NCI-H1092 (cell line): ENCODE results near the gene BOD1L1.

Experiments used
- DNase-seq: peaks from one replicate; lab custom pipeline; 2025; lab: John Stamatoyannopoulos, UW

Gene BOD1L1

DNA sequence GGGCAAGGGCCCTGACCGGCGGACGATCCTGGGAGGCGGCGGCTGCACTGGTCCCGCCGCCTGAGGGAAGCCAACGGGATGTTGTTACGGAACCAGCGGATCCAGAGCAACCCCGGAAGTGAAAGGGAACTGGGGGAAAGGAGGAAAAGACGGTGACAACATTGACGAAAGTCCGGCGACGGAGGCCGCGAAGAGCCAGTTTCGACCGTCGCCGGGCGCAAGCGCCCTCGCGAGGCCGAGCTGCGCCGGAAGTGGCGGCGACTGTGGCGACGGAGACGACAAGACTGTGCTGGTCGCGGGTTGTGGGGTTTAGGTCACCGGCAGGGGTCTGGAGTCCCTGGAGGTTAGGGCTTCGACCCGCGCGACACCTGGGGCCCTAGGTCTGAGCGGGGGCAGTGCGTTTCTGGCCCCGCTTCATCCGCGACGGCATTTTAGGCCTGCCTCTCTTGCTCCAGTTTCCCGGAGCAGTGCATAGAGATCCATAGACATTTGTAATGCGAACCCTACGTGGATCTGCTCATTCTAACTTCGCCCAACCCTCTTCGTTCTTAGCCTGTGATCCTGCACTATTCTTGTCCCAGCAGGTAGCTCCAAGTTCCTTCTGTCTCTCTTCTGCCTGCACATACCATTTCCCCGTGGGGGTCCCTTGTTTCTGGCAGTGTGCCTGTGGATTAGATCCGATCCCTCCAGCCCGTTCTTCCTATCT lies at the start of gene BOD1L1:
Gene BOD1L1, minus strand, starts transcription at position 120 of the 706 bp plus-strand sequence. CDS start 138 bp downstream, outside the sequence.
- peak; percentile 80 for DNase-seq

DNA sequence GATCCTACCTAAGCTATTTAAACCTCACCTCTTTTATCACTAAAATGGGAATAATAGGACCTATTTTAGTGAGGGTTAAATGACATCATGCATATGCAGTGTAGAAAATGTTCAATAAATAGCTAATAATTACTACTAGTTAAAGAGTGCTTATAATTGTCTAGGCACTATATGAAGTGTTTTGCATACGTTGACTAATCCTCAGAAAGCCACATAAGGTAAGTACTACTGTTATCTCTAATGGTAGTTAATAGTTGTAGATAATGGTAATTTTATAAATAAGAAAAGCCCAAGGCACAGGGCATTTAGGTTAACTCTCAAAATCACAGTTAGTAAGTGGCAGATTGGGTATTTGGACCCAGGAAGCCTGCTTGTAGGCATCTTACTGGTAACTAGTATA lies 47.4 kb upstream of the BOD1L1 start:
- no peak for DNase-seq

DNA sequence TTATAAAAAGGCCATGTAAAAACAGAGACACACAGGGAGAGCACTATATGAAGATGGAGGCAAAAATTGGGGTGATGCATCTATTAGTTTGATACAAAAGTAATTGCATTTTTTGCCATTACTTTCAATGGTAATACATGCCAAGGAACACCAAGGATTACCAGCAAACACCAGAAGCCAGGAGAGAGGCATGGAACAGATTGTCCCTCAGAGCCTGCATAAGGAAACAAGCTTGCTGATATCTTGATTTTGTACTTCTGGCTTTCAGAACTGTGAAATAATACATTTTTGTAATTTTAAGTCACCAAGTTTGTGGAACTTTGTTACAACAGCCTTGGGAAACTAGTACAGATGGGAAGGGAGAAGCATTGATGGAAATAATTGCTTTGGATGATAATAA lies 45.6 kb upstream of the BOD1L1 start:
- no peak for DNase-seq

DNA sequence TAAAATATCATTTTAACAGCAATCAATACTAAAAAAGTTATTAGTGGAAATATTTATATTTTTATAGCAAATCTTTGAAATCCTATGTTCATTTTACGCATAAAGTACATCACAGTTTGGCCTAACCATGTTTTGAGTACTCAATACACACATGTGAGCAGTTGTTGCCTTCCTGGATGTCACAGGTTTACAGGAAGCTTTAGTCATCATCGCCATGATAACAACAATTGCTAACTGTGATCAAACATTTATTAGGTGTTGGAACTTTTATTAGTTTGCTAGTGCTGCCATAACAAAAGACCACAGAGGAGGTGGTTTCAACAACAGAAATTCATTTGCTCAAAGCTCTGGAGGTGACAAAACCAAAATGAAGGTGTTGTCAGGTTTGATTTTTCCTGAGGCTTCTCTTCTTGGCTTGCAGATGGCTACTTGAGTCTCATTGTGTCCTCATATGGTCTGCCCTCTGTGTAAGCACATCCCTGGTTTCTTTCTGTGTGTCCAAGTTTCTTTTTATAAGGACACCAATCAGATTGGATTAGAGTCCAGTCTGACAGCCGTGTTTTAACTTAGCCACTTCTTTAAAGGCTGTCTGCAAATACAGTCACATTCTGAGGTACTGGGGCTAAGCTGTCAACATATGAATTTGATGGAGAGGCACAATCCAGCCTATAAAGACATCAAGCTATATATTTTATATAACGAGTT lies 43.1 kb upstream of the BOD1L1 start:
- DNase-seq = no peak

DNA sequence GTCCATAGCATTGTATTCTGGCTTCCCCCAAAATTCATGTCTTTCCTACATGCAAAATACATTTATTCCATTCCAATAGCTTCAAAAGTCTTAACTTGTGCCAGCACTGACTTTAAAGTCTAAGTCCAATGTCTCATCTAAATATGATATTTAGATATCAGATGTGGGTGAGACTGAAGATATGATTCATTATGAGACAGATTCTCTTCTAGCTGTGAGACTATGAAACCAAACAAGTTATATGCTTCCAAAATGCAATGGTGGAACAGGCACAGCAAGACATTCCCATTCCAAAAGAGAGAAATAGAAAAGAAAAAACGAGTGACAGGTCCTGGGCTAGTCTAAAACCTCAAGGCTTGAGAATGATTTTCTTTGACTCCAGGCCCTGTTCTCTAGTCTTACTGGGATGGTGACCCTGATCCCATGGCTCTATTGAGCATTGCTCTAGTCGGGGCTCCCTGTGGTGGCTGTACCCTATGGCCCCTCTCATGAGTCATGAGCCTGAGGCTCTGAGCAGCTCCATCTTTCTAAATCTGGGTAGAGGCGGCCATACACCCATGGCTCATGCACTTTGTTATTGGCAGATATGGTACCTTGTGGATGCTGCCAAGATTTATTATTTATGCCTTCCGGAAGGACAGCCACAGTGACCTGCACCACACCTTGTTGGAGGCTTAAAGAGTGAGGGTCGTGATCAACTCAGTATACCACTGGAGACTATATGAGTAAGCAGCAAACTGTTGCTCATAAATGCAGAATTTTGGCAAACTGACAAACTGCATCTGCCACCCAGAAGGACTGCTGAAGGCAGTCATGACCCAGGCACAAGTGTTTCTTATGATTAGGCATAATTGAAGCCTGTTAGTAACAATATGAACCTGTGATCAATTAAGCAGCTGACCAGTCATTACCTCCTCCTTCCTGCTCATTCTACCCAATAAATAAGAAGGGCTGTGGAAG lies 38.5 kb upstream of the BOD1L1 start:
- no peak for DNase-seq

DNA sequence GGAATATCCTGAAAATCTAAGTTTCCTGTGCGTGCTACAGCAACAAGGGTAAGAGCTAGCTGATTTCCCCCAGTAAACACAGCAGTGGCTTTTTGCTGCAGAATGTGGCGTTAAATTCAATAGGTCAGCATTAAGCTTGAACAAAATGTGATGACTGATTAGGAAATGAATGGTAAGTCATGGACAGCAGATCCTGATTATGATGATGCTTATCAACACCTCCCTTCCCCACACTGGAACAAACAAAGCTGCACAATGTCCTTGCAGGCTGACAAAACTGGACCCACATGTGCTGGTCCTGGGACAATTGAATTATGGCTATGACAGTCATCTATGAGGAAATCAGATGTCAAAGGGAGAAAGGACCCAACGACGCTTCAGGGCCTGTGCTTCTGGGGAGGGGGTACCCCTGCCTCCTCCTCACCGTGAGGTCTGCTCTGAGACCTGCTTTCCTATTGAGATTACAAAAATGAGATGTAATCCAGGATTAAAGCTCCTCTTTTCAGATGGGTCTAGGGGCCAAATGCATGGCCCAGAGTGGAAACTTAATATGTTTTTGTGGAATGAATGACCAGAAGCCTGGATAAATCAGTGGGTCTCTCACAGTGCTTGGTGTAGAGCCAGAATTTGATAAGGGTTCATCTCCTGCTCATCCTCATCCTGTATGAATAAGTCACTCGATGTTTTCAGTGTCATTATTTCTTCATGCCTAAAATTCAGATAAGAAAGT lies 32.0 kb upstream of the BOD1L1 start:
- no peak for DNase-seq

DNA sequence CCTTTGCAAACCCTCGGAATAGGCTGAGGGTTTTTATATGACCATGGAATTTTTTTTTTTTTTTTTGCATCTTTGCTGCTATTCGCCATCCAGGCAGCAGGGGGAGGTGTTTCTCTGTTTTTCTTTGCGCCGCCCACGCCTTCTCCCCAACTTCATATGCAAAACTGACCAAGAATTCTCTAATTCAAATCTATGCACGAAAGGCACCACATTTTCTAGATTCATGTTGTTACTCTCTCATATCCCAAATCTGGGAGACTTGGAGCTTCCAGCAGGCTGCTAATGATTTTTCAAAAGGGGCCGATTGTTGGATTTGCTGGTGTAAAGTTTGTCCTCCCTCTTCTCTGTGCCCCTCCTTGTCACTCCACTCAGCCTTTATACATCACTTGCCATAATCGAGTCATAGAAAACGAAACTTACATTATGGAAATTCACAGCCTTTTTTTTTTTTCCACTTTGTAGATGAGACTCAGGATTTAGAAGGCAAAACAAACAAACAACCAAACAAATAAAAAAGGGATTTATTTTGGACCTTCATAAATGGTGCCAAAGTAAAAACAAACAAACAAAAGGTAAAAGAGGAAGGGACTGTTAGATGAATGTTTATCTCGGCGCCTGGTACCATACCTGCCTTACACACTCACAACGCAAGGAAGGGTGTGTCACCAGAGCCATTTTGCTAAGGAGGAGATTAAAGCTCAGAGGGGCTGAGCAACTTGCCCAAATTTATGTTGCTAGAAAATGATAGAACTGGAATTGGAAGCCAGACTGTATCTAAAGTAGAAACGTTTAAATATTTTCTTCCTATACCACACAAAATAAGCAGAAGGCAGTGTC lies 29.3 kb upstream of the BOD1L1 start:
- peak; percentile 15 for DNase-seq

DNA sequence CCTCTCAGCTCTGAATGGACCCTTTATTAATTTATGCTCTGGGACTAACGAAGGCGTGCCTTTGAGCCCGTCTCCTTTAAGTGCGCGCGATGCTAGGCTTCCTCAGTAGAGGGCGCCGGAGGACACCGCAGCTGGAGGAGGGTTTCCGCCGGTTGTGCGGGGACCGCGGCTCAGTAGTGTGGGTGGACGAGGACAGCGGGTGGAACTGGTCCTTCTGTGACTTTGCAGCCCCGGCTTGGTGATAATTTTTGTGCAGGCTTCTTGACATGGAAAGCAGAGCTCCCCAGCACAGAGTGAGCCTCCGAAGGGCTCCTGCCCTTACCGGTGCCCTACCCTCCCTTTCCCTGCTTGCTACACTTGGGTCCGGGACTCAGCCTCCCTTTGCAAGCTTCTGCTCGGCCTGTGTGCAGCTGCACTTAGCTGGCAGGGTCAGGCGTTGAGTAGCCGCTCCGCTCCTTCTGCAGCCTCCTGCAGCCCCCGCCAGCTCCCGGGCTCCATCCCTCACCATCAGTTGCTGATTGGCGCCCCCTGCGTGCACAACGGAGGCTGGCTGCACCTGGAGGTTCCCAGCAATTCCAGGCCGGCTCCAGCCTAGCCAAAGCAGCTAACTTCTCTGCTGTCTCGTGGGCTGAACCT lies 26.8 kb upstream of the BOD1L1 start:
- peak; percentile 81 for DNase-seq

DNA sequence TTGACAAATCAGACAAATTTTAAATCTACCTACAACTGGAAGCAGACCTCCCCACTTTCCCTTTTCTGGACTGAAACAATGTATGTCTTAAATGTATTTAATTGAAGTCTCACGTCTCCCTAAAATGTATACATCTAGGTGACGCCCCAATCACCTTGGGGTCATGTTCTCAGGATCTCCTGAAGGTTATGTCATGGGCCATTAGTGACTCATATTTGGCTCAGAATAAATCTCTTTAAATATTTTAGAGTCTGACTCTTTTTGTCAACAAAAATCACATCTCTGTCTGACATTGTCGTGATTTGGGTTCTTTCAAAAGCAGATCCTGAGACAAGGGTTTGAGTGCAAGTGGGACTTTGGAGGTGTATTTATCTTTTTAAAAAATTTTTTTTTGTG lies 26.2 kb upstream of the BOD1L1 start:
- DNase-seq = no peak

DNA sequence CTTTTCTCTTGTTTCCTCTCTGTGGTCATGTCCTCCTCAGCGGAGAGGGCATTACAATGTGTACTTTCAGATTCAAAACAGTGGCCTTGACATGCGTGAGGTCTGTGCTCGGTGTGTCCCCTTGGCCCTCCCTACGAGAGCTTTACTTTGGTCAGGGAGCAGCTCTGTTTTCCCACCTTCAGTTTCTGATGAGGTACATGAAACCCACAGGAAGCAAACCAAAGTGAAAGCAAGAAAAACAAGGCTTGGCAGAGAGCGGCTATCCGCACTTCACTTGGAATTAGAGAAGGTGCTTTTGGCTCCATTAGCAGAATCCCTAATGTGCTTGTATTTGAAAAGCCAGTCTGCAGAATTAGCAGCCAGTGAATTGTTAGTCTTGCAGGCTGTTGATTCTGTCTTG lies 19.5 kb upstream of the BOD1L1 start:
- DNase-seq = peak; percentile 35

DNA sequence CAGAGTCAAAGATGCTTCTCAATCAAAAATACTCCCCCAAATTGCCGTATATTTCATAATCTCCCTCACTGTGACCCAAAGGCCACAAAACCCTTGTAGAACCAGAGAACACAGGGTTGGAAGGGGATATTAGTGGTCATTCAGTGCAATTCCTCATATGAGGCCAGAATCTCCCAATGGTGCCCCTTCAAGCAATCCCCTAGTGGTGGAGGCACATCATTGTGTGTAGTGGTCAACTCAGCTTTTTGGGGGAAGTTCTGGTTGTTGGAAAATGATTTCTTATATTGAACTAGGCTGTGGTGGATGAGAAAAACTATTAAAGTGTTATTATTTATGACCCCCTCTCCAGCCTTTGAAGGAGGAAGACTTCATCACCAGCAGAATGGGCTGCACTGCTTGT lies 17.6 kb upstream of the BOD1L1 start:
- DNase-seq = no peak

DNA sequence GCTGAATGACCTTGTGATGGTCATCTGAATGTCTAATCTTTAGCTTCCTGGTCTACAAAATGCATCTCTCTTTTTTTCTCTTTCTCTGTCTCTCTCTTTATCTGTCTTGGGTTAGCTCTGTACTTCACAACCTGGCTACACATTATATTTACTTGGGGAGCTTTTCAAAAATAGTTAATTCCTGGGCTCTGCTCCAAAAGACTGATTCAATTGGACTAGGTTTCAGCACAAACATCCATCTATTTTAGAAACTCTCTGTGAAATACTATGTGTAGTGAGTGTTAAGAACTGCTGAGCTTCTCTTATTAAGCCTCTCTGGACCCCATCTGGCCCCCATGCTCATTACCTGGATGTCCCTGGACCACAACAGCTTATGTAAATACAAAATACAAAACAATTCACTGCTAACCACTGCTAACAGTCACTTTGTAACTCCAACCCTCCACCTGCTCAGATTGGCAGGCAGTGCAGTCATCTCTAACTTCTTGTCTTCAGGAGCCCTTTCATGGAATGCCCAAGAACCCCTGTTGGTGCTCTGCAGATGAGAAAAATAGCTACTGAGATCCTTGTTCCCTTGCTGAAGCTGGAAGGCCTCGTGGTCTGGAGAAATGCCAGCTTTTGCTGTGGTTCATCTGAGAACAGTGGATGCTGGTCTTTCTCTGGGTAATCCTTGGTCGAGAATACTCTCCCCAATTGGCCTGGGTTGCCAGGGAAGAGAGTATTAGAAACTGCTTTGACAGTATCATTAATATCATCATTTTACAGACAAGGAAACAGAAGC lies 14.8 kb upstream of the BOD1L1 start:
- DNase-seq = peak; percentile 28

DNA sequence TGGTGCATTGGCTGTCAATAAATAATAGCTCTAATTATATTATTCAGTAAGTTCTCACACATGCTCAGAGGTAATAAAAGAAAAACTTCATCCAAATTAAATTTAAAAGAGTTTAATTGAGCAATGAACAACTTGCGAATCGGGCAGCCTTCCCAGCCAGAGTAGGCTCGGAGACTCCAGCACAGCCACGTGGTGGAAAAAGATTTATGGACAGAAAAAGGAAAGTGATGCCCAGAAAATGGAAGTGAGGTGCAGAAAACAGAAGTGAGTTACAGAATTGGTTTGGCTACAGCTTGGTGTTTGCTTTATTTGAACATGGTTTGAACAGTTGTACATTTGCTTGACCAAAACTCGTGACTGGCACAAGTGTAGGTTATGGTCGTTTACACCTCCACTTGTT lies 13.6 kb upstream of the BOD1L1 start:
- DNase-seq = no peak

DNA sequence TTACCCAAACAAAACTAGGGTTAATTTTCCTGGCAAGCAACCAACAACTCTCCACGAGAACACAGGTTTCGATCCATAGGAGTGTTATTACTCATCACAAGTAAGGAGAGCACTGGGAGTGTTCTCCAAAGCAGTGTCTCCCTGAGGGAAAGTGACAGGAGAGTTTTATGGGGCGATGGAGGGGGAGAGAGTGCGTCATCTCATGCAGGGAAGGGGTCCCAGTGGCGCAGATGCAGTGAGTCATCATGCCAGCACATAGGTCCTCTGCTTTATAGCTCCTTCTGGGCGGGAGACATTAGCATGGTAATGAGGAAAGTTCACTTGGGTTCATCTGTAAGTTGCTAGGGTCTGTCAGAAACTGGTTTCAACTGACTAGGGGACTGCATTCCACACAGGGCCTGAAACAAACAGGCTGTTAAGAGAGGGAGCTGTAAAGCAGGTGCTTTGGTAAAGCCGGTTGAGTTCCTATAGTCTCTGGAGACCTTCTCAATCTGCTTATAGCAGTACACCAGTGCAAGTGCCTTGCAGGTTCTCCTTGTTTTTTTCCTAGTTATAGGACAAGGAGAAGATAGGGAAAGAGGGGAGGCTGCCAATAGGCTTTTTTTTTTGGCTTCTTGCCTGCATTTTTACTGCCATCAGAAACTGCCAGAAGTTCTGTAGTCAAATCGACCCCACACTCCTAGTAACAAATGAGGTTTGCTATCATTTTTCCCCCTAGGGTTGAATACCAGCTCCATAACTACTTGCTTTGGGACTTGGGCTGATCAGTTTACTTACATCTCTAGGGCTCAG lies 12.8 kb upstream of the BOD1L1 start:
- DNase-seq = no peak

DNA sequence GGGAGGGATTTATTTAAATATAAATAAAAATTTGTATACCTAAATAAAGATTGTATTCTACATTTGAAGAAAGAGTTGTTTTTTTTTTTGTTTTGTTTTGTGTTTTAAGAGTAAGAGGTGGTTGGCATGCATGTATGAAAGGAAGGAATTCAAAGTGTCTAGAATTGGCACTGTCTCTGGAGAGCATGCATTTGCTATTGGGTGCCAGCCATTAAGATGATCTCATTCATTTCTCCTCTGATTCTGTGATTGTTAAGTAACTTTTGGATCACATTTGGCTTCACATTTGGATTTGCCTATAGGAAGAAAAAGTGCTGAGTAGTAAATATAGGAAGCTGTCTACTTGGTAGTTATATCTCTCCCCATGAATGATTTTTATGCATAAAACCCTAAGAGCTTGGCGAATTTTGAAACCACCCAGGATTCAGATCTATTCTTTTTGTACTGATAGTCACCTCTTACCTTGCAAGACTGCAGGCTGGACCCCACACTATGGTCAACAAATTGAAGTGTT lies 7.8 kb upstream of the BOD1L1 start:
- no peak for DNase-seq

DNA sequence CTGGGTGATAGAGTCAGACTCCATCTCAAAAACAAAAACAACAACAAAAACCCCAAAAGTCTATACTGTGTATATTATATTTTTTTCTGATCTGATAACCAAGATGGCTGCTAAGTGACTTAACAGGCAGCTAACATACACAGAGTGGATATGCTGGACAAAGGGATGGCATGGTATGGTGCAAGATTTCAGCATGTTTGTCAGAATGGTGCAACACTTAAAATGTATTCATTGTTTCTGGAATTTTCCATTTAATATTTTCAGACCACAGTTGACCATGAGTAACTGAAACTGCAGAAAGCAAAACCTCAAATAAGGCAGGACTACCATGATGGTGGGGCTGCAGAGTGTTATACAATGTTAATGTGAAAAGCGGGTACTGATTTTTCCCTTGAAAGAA lies 6.1 kb upstream of the BOD1L1 start:
- no peak for DNase-seq

DNA sequence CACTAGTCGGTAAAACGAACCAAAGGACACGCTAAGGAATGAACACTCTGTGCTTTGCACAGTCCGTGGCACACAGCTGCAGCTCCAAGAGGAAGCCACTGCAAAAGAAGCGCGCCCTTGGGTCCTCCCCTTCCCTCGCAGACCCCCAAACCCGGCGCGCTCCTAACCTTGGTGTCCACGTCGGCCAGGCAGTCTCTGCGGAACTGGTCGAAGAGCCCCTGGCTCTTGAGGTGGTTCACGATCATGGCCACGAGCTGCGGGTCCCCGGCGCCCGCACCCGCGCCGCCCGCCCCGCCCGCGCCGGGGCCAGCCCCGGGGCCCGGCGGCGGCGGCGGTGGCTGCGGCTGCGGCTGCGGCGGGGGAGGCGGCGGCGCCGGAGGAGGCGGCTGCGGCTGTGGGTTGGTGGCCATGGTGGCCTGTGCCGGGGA lies 333 bp downstream of the BOD1L1 start:
- no peak for DNase-seq

DNA sequence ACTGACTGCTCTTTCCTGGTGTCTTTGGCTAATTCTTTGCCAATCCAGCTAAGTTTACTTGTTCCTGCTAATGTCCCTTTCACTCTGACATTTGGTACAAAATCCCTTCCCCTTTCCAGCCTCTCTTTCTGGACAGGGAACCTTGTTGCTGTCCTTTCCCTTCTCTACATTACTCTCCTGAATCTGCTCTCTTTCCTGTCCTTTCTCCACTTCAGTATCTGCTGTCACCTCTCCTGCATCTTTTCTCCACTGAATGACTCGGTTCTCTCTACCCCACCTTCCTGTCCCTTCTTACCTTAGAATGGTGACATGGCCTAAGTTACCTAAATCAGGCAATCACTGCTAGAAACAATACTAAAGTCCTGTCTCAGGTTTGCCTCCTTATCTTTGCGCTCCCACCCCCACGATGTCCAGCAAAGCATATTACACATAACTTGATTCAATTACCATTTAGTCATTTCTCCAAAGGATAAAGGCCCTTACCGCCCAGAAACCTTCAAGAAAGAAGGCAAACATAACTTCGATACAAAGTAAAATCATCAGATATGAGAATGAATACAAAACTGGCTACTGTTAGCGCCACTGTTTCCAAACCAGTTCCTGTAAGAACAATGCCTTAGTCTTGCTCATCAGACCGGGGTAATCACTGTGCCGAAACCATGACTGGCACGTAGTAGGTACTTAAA lies 890 bp downstream of the BOD1L1 start:
- DNase-seq = no peak
